Natural killer cell (primary cell): ENCODE results near the gene FHIT. TPM values are rescaled to one million over a fixed set of nuclear protein-coding genes. Genes with fewer than 3 reads are reported as not detected.

Experiments
- ATAC-seq, 3 donors: fragments of 150-1000 bp in 2 of 3; fragments of 200-7000 bp in 1 of 3; cut with Tn5 transposase; 1 replicate in 1 of 3; 2 replicates in 2 of 3; pipeline ENCODE4 v1.10.0; 2021; ENCODE audit warnings: mild to moderate bottlenecking in 2 of 3, moderate library complexity in 2 of 3
- DNase-seq, 2 donors: peaks; one replicate each; pipeline versions ENCODE4 v3.0.0 to v3.0.0-alpha.2; 2013 to 2021; ENCODE audit warnings: mixed read lengths in 1 of 2
- H3K27ac ChIP-seq: one replicate; pipeline ENCODE4 v1.5.1; 2013; ENCODE audit warnings: mild to moderate bottlenecking, low read length
- H3K27me3 ChIP-seq: one replicate; pipeline ENCODE4 v1.6.1; 2013; ENCODE audit warnings: low read length; ENCODE audit not compliant: control insufficient read depth, insufficient read depth
- H3K36me3 ChIP-seq: one replicate; pipeline ENCODE4 v1.6.1; 2013; ENCODE audit warnings: low read length; ENCODE audit not compliant: control insufficient read depth, insufficient read depth
- H3K4me1 ChIP-seq: one replicate; pipeline ENCODE4 v1.6.1; 2013; ENCODE audit warnings: low read length; ENCODE audit not compliant: control insufficient read depth, insufficient read depth
- H3K4me3 ChIP-seq: one replicate; pipeline ENCODE4 v1.5.1; 2013; ENCODE audit warnings: low read length
- H3K9me3 ChIP-seq: one replicate; pipeline ENCODE4 v1.6.1; 2013; ENCODE audit warnings: low read length; ENCODE audit not compliant: control insufficient read depth, insufficient read depth
- H3K27ac Mint-ChIP-seq, 2 donors: one replicate each; pipeline ENCODE4 v1.8.0; 2022; ENCODE audit warnings: mild to moderate bottlenecking in 2 of 2, mixed read lengths in 2 of 2, moderate library complexity in 1 of 2
- H3K27me3 Mint-ChIP-seq, 2 donors: one replicate each; pipeline ENCODE4 v1.8.0; 2022; ENCODE audit warnings: low read depth in 2 of 2, mixed read lengths in 2 of 2
- H3K36me3 Mint-ChIP-seq: one replicate; pipeline ENCODE4 v1.8.0; 2022; ENCODE audit warnings: mixed read lengths
- H3K4me1 Mint-ChIP-seq, 2 donors: one replicate each; pipeline ENCODE4 v1.8.0; 2022; ENCODE audit warnings: mixed read lengths in 2 of 2
- H3K4me3 Mint-ChIP-seq: one replicate; pipeline ENCODE4 v1.8.0; 2022; ENCODE audit warnings: mild to moderate bottlenecking, moderate library complexity, mixed read lengths
- H3K9me3 Mint-ChIP-seq, 2 donors: one replicate each; pipeline ENCODE4 v1.8.0; 2022; ENCODE audit warnings: mixed read lengths in 2 of 2
- WGBS: methylation state at CpG from one replicate; pipeline ENCODE4 v1.1.7; 2013; ENCODE audit warnings: missing lambda C conversion rate; ENCODE audit not compliant: insufficient coverage; 5-methylcytosine and 5-hydroxymethylcytosine counted together
- intact Hi-C: fragments of 100-400 bp; cut with micrococcal nuclease; formaldehyde crosslinking; loops from one replicate; pipeline ENCODE4 v1.14.2; 2022
- total RNA-seq, 4 donors: library from RNA; stranded (reverse); fragments of 120-200 nt in 1 of 4; gene quantifications; one replicate each; pipeline versions ENCODE4 v1.2.3 to v1.2.4, GENCODE V29; 2013 to 2022
- TF ChIP-seq, protein P1 (sequence below): fragments of 200-600 bp; IDR thresholded peaks from one replicate; pipeline ENCODE4 v1.8.0; 2022; ENCODE audit warnings: antibody characterized with exemption

FHIT gene
- total RNA-seq, 3 donors from 2014 or later (not counting 1 experiment from before 2014, with no cell fraction given), result 2.7 to 6.1 (median 3.3) TPM

DNA sequence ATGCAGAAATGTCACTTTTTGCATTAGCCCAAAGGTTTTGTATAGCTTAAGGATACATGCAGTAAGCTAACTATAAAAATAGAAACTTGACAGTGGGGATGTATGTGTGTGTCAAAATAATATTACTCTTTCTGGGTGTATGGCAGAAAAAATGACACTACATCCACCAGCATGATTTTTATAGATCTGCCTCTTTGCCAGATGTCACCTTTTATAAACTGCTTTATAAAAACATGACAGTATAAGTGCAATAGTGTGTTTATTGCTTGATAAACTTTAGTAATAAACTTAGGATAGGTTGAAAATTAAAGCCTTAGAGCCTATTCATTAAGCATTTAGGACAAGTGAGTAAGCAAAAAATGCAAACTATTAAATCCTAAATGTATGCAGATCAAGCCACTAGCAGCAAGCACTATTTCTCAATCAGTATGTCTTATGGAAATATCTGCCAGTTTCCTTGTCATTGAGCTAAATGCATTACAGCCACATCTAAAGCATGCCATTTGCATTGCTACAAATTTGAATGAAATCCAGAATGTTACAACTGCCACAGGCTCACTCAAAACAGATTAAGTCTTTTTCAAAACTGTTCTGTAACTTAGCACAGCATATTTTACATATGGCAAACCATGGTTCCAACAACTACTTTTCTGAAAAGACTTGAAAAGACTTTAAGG, 935.0 kb downstream of the FHIT start:
- H3K9me3 ChIP-seq, result no peaks in the 10 kb centered on the region
- TF ChIP-seq, protein P1, sequence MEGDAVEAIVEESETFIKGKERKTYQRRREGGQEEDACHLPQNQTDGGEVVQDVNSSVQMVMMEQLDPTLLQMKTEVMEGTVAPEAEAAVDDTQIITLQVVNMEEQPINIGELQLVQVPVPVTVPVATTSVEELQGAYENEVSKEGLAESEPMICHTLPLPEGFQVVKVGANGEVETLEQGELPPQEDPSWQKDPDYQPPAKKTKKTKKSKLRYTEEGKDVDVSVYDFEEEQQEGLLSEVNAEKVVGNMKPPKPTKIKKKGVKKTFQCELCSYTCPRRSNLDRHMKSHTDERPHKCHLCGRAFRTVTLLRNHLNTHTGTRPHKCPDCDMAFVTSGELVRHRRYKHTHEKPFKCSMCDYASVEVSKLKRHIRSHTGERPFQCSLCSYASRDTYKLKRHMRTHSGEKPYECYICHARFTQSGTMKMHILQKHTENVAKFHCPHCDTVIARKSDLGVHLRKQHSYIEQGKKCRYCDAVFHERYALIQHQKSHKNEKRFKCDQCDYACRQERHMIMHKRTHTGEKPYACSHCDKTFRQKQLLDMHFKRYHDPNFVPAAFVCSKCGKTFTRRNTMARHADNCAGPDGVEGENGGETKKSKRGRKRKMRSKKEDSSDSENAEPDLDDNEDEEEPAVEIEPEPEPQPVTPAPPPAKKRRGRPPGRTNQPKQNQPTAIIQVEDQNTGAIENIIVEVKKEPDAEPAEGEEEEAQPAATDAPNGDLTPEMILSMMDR, result no peak
- ATAC-seq, result no peak

DNA sequence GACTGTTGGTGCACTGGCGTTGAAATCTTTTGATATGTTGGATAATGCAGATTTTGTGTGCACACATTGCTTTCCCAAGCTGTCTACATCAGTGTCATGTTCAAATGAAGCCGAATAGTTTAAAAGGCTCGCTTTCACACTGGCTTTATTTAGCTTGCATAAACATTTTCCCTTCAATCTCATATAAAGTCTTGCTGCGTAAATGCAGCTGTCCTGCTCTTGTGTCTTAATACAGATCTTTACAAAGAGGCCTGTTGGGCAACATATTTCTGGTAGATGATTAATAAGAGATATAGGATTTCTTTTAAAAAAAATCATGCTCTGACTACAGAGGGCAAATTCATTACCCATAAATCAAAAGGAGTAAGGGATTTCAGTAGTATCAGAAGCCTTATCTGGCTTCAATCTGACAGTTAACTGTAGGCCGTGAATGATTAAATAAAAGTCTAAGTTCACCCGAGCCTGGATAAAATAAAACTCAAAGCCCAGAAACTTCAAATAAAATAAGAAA, 937.2 kb downstream of the FHIT start:
- H3K9me3 Mint-ChIP-seq, result no peaks in the 10 kb centered on the region
- peaks cover 3 to 6% of the 10 kb centered on the region in 2 donors for H3K4me1 Mint-ChIP-seq
- Histone ChIP-seq H3K4me1 (no peaks in the 10 kb centered on the region), H3K36me3 (no peaks in the 10 kb centered on the region), H3K9me3 (no peaks in the 10 kb centered on the region), H3K27me3 (no peaks in the 10 kb centered on the region), H3K4me3 (no peak overlapping the region), H3K27ac (no peak overlapping the region)
- DNase-seq (no peak), ATAC-seq (no peak)
- whole genome bisulfite sequencing, result 84% methylated on average over 3 of the region's 6 CpGs
- H3K4me3 Mint-ChIP-seq, result no peak overlapping the region
- no peak overlapping the region for H3K27ac Mint-ChIP-seq
- intact Hi-C loops, result no loop called here
- TF ChIP-seq, protein P1, result no peak
- H3K36me3 Mint-ChIP-seq, result no peaks in the 10 kb centered on the region
- H3K27me3 Mint-ChIP-seq, result peaks cover 0 to 2% of the 10 kb centered on the region in 2 donors

More for the DNA sequence above, 935.0 kb downstream of the FHIT start:
- Histone ChIP-seq H3K36me3 (no peaks in the 10 kb centered on the region), H3K27me3 (no peaks in the 10 kb centered on the region), H3K4me3 (no peak overlapping the region), H3K27ac (no peak overlapping the region), H3K4me1 (no peaks in the 10 kb centered on the region)
- Mint-ChIP-seq H3K4me3 (no peak overlapping the region), H3K36me3 (no peaks in the 10 kb centered on the region), H3K9me3 (no peaks in the 10 kb centered on the region), H3K27ac (no peak overlapping the region), H3K27me3 (no peaks in the 10 kb centered on the region), H3K4me1 (peaks cover 3 to 6% of the 10 kb centered on the region in 2 donors)
- intact Hi-C loops, result no loop called here
- DNase-seq, result no peak

DNA sequence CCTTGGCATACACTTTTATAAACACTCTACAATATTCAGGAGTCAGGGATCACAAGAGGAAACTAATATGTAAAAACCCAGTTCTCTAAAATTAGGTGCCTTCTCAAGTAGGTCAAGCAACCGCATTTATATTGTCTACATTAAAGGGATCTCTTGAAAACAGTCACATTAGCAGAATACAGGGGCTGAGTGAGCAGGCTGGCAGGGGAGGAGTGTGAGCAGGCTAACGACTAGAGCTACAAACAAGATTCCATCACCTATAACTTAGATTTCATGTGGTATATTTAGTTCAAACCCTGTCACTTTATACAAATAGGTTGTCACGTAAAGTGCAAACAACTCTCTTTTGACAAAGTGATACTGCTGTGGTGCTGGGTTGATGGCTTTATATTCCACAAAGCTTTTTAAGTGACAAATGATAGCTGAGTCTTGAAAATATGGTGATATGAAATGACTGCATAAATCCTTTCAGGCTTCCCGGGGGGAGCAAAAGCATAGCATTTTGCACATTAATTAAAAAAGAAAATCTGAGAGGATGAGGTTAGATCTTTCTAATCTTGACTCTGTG, 937.9 kb downstream of the FHIT start:
- Mint-ChIP-seq H3K4me3 (no peak overlapping the region), H3K36me3 (no peaks in the 10 kb centered on the region)
- intact Hi-C loops, result no loop called here

More for the DNA sequence above, 937.9 kb downstream of the FHIT start:
- ATAC-seq, result no peak
- Mint-ChIP-seq H3K27ac (no peak overlapping the region), H3K9me3 (no peaks in the 10 kb centered on the region), H3K4me1 (peaks cover 3 to 6% of the 10 kb centered on the region in 2 donors), H3K27me3 (peaks cover 0 to 2% of the 10 kb centered on the region in 2 donors)
- no peak for DNase-seq
- Histone ChIP-seq H3K4me3 (no peak overlapping the region), H3K9me3 (no peaks in the 10 kb centered on the region), H3K27me3 (no peaks in the 10 kb centered on the region), H3K36me3 (no peaks in the 10 kb centered on the region), H3K4me1 (no peaks in the 10 kb centered on the region), H3K27ac (no peak overlapping the region)
- WGBS, result 63% methylated on average over 3 of the region's 4 CpGs
- TF ChIP-seq, protein P1, result no peak
